GM20000 (cell line): ENCODE measurements around the gene DSCAM.

Experiments
- DNase-seq: peaks from one replicate; pipeline ENCODE4 v3.0.0; 2012; ENCODE audit warnings: low spot score
- TF ChIP-seq, protein P1 (sequence below): IDR thresholded peaks from 2 replicates; pipeline ENCODE4 v1.5.1; 2012; ENCODE audit warnings: mild to moderate bottlenecking, control low read depth; ENCODE audit errors: extremely low read depth, missing control alignments

DSCAM gene

DNA sequence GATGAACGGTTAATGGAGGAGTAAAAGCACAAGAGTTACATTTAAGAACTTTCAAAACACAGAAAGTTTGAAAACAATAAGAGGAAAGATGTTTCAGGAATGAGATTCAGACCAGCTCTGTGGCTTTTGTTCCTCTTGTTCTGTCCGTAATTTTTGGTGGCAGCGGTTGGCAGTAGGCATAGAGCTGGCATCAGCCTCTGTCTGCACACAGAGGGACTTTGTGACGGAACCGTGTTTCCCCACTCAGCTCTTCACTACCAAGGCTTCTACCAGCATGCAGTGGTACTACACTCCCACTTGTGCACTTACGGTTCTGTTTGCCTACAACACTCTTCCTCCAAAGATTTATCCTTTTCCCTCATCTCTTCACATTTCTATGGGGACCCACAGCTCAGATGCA lies 212.8 kb downstream of the DSCAM start:
- DNase-seq = no peak
- TF ChIP-seq, protein P1, sequence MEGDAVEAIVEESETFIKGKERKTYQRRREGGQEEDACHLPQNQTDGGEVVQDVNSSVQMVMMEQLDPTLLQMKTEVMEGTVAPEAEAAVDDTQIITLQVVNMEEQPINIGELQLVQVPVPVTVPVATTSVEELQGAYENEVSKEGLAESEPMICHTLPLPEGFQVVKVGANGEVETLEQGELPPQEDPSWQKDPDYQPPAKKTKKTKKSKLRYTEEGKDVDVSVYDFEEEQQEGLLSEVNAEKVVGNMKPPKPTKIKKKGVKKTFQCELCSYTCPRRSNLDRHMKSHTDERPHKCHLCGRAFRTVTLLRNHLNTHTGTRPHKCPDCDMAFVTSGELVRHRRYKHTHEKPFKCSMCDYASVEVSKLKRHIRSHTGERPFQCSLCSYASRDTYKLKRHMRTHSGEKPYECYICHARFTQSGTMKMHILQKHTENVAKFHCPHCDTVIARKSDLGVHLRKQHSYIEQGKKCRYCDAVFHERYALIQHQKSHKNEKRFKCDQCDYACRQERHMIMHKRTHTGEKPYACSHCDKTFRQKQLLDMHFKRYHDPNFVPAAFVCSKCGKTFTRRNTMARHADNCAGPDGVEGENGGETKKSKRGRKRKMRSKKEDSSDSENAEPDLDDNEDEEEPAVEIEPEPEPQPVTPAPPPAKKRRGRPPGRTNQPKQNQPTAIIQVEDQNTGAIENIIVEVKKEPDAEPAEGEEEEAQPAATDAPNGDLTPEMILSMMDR = no peak

DNA sequence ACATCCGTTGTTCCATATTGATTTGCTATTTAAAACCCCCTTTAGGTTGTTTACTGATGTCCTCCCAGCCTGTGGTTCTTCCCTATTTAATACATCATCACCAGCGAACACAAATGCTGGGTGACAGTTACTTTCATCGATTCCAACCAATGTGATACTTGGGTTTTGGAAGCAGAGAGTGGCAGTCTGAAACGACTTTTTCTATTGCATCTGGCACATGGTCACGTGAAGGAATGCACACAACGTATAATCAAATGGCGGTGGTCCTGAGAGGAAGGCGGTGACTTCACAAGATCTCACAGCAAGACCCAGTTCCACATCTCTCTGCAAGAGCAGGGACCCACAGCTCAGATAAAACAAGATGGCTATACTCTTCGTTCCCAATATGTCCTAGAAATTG lies 213.9 kb downstream of the DSCAM start:
- TF ChIP-seq, protein P1 = no peak

DNA sequence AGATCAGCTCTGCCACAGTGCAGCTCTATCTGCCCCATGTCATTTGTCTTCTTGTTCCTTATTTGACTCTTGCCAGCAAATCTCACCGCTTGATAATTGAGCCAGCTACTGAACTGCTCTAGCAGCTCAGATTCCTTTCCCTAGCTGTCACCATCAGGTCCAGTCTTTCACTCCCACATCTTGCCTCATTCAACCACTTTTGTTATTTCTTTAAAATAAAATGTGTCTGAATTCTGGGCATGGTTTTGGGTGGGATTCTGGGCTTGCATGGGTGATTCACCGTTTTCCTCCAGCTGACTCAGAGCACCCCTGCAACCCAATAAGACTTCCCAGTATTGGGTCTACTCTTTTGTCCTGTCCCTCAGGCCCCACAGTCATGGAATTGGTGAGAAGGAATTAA lies 215.7 kb downstream of the DSCAM start:
- DNase-seq = no peak
- TF ChIP-seq, protein P1 = no peak

More for the DNA sequence above, 213.9 kb downstream of the DSCAM start:
- DNase-seq = no peak

DNA sequence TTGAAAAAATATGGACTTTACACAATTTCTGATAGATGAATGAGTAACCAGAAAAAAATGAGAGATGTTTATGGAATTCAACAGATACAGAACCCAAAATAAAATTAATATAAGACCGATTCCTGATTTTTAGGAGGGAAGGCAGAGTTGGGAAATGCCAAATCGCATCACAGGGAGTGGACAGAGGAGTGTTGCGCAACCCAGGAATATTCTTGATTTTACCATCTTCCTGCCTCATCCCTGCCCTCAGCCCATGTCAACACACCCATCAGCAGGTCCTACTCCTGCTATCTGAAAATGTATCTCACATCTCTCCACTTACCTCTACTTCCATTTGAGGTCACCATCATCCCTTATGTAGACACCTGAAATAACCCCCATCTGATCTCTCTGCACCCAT lies 221.0 kb downstream of the DSCAM start:
- no peak for DNase-seq
- TF ChIP-seq, protein P1 = no peak

DNA sequence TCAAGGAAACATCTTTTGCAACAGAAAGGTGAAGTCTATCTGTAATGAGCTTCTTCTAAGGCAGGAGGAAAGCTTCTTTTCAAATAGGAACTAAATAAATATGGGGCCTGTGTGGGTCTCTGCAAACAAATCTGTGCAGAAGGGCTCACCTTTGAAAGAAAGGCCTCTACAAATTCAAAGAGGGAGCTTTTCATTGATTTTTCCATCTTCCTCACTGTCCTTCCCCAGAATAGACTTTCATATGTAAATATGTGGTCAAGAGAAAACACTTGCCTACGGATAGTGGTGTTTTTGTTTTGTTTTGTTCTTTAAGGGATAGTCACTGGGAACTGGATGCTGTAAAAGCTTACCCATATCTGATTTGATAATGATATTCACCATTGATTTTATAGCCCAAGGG lies 223.4 kb downstream of the DSCAM start:
- no peak for DNase-seq
- TF ChIP-seq, protein P1 = no peak

DNA sequence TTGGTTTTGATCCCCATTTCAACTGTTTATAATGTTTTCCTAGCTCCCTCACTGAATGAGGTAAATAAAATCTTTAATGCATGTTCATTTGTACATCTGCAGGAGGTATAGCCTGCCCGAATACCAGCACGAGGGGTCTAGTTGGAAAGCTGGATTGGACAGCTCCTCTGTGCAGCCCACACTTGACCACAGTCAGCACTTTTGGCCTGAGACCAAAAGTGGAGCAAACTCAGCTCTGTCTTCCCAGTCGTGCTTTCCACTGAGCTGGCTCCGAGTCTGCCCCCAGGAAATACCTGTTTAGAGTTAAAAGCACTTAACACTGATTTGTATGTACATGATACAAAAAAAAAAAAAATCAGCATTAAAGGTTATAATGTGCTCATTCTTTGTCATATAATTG lies 224.4 kb downstream of the DSCAM start:
- no peak for DNase-seq
- TF ChIP-seq, protein P1 = no peak

DNA sequence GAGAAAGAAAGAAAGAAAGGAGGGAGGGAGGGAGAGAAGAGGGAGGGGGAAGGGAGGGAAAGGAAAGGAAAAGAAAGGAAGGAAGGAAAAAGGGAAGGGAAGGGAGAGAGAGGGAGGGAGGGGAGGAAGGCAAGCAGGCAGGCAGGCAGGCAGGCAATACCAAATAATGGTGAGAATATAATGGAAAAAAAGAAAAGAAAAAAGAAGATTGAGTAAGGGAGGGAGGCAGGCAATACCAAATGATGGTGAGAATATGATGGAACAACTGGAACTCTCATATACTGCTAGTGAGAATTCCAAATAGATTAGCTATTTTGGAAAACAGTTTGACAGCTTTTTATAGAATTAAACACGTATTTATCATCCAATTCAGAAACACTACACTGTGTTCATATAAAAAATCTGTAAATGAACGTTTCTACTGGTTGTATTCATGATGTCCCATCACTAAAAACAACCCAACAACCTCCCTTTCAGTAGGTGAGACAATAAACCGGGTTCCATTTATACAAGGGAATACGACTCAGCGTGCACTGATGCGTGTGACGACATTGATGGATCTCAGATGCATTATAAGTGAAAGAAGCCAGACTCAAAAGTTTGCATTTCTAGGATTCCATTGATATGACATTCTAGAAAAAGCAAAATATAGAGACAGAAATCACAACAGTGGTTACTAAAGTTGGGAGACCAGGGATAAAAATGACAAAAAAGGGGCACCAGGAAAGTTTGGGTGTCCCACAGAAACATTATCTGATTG lies 226.4 kb downstream of the DSCAM start:
- no peak for DNase-seq
- TF ChIP-seq, protein P1 = no peak
